ENCODE measurements around the gene PKD1L1. TPM values are rescaled to one million over a fixed set of nuclear protein-coding genes. Genes with fewer than 3 reads are reported as not detected.

The PKD1L1 gene
- total RNA-seq, 1 donor from 2014 or later: 0.17 TPM

- no peaks in the 10 kb centered on the region for H3K36me3 Mint-ChIP-seq
- H3K27me3 Mint-ChIP-seq: no peaks in the 10 kb centered on the region
- no peak for DNase-seq (ENCODE audit: extremely low spot score, unreplicated experiment)
- H3K27ac Mint-ChIP-seq: no peak overlapping the region
- H3K4me3 Mint-ChIP-seq: no peak overlapping the region
- H3K4me1 Mint-ChIP-seq (ENCODE audit: unreplicated experiment): peaks cover 44% of the 10 kb centered on the region
- no peaks in the 10 kb centered on the region for H3K9me3 Mint-ChIP-seq
- no peak for TF ChIP-seq CTCF (conservative IDR thresholded peaks at IDR 0.05)
Measured at GRCh38 chr7:47939425-47940036, 8.7 kb downstream of the PKD1L1 start.

GRCh38 chr7:47938574-47939165 lies 9.6 kb downstream of the PKD1L1 start:
- Mint-ChIP-seq H3K4me3 (no peak overlapping the region), H3K4me1 (ENCODE audit: unreplicated experiment) (peaks cover 48% of the 10 kb centered on the region), H3K27ac (no peak overlapping the region), H3K9me3 (no peaks in the 10 kb centered on the region), H3K36me3 (no peaks in the 10 kb centered on the region), H3K27me3 (no peaks in the 10 kb centered on the region)
- no peak for TF ChIP-seq CTCF (conservative IDR thresholded peaks at IDR 0.05)
- no peak for DNase-seq (ENCODE audit: extremely low spot score, unreplicated experiment)

- DNase-seq (ENCODE audit: extremely low spot score, unreplicated experiment): no peak
- peaks cover 43% of the 10 kb centered on the region for H3K4me1 Mint-ChIP-seq (ENCODE audit: unreplicated experiment)
- no peak for TF ChIP-seq CTCF (conservative IDR thresholded peaks at IDR 0.05)
- H3K36me3 Mint-ChIP-seq: no peaks in the 10 kb centered on the region
- no peak overlapping the region for H3K4me3 Mint-ChIP-seq
- H3K27me3 Mint-ChIP-seq: no peaks in the 10 kb centered on the region
- H3K27ac Mint-ChIP-seq: no peak overlapping the region
- no peaks in the 10 kb centered on the region for H3K9me3 Mint-ChIP-seq
Measured at GRCh38 chr7:47937711-47938573, 10.3 kb downstream of the PKD1L1 start.

- DNase-seq (ENCODE audit: extremely low spot score, unreplicated experiment): no peak
- no peak overlapping the region for H3K4me3 Mint-ChIP-seq
- H3K27ac Mint-ChIP-seq: no peak overlapping the region
- H3K27me3 Mint-ChIP-seq: no peaks in the 10 kb centered on the region
- H3K36me3 Mint-ChIP-seq: no peaks in the 10 kb centered on the region
- H3K4me1 Mint-ChIP-seq (ENCODE audit: unreplicated experiment): peaks cover 46% of the 10 kb centered on the region
- TF ChIP-seq CTCF (conservative IDR thresholded peaks at IDR 0.05): no peak
- no peaks in the 10 kb centered on the region for H3K9me3 Mint-ChIP-seq
Measured at GRCh38 chr7:47937065-47937687, 11.1 kb downstream of the PKD1L1 start.

- Mint-ChIP-seq H3K4me3 (no peak overlapping the region), H3K36me3 (no peaks in the 10 kb centered on the region), H3K9me3 (no peaks in the 10 kb centered on the region), H3K27ac (no peak overlapping the region), H3K27me3 (no peaks in the 10 kb centered on the region), H3K4me1 (ENCODE audit: unreplicated experiment) (peaks cover 42% of the 10 kb centered on the region)
- DNase-seq (ENCODE audit: extremely low spot score, unreplicated experiment): no peak
- TF ChIP-seq CTCF (conservative IDR thresholded peaks at IDR 0.05): no peak
Measured at GRCh38 chr7:47936323-47936722, 11.9 kb downstream of the PKD1L1 start.

Measured in type B pancreatic cell (in vitro differentiated cells).